ENCODE results near the gene SMC5. TPM values are rescaled to one million over a fixed set of nuclear protein-coding genes. Genes with fewer than 3 reads are reported as not detected.
A peak's percentile ranks its signal among the peaks of the same experiment; 100 is the strongest.

Gene SMC5
- 11.0 TPM for total RNA-seq
- long read RNA-seq, full-length matches to known transcripts, result 4 of 15 reads
- long read RNA-seq, partial matches to known transcripts, result 2 of 15 reads
- long read RNA-seq, other reads (novel, unspliced or antisense), result 9 of 15 reads

DNA sequence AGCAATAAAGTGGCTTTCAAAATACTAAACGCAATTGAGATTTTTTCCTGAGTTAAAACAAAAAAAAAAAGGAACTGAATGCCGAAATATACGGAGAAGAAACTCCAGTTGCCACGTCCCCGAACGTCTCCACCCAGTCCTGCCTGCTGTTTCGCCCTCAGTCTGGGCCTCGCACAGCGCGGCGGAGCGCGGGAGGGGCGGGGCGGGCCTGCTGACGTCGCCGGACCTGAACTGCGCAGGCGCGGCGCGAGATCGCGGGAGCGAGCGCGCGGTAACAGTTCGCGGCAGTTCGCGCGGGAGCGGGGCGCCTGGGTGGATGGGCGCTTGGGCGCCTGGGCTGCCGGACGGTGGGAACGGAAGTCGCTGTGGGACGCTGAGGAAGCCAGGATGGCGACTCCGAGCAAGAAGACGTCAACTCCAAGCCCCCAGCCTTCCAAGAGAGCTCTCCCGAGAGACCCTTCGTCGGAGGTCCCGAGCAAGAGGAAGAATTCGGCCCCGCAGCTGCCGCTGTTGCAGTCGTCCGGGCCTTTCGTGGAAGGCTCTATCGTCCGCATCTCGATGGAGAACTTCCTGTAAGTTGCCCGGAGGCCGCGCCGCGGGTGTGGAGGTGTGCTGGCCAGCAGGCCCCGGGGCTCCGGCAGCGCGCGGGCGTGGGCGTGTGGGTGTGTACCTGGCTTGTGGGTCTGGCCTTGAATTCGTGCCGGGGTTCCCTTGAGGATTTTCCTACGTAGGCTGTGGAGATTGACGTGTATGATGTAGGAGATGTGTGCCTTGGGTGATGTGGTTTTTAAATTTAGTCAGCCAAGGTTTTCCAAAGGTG is at the start of gene SMC5:
Gene SMC5 (plus strand): TSS at position 287 of the 820 bp plus-strand sequence. CDS start 101 bp downstream, at position 388.
- Histone ChIP-seq H3K36me3 (peaks cover 6% of the 10 kb centered on the region), H3K4me3 (peak within 1 kb of the TSS; percentile 84), H3K4me1 (peaks cover 67% of the 10 kb centered on the region), H3K27ac (replicated peaks) (peak within 1 kb of the TSS; percentile 95), H3K9me3 (replicated peaks) (no peaks in the 10 kb centered on the region), H3K27me3 (ENCODE audit: low read depth) (no peaks in the 10 kb centered on the region)
- peak; percentile 91 for DNase-seq
- TF ChIP-seq, protein P1, sequence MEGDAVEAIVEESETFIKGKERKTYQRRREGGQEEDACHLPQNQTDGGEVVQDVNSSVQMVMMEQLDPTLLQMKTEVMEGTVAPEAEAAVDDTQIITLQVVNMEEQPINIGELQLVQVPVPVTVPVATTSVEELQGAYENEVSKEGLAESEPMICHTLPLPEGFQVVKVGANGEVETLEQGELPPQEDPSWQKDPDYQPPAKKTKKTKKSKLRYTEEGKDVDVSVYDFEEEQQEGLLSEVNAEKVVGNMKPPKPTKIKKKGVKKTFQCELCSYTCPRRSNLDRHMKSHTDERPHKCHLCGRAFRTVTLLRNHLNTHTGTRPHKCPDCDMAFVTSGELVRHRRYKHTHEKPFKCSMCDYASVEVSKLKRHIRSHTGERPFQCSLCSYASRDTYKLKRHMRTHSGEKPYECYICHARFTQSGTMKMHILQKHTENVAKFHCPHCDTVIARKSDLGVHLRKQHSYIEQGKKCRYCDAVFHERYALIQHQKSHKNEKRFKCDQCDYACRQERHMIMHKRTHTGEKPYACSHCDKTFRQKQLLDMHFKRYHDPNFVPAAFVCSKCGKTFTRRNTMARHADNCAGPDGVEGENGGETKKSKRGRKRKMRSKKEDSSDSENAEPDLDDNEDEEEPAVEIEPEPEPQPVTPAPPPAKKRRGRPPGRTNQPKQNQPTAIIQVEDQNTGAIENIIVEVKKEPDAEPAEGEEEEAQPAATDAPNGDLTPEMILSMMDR (IDR thresholded peaks at IDR 0.05; ENCODE audit: borderline replicate concordance), result no peak
- intact Hi-C loops (cut with micrococcal nuclease), result no loop called here

- TF ChIP-seq, protein P1 (IDR thresholded peaks at IDR 0.05; ENCODE audit: borderline replicate concordance), result no peak
- no peak for DNase-seq
- intact Hi-C loops (cut with micrococcal nuclease), result no loop called here
- Histone ChIP-seq H3K9me3 (replicated peaks) (peaks cover 12% of the 10 kb centered on the region), H3K27ac (replicated peaks) (no peak overlapping the region), H3K36me3 (peaks cover 36% of the 10 kb centered on the region), H3K4me3 (no peak overlapping the region), H3K27me3 (ENCODE audit: low read depth) (no peaks in the 10 kb centered on the region), H3K4me1 (no peaks in the 10 kb centered on the region)
Measured at GRCh38 chr9:70217029-70217428, 41.7 kb upstream of the SMC5 start.

- TF ChIP-seq, protein P1 (IDR thresholded peaks at IDR 0.05; ENCODE audit: borderline replicate concordance), result no peak
- peaks cover 25% of the 10 kb centered on the region for H3K36me3 ChIP-seq
- no peaks in the 10 kb centered on the region for H3K4me1 ChIP-seq
- no peak overlapping the region for H3K4me3 ChIP-seq
- H3K27ac ChIP-seq (replicated peaks), result no peak overlapping the region
- H3K27me3 ChIP-seq (ENCODE audit: low read depth), result no peaks in the 10 kb centered on the region
- intact Hi-C loops (cut with micrococcal nuclease), result no loop called here
- DNase-seq, result no peak
- H3K9me3 ChIP-seq (replicated peaks), result no peaks in the 10 kb centered on the region
Measured at GRCh38 chr9:70218767-70219166, 40.0 kb upstream of the SMC5 start.

DNA sequence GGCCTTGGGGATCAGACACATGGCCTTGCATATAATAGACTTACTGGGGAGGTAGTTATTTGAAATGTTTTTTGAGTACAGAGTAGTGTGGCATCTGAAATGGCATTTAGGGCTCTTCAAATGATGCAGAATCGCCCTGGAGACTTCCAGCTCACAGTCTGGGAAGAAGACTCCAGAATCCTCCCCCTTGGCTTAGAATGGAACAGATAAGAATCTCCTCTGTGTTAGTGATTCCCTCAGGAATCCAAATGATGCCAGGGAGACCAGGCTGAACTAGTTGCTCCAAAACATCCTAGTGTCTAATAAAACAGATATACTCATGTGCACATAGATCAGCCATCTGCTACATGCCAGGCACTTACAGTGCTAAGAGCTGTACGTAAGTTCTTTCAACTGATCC is 38.6 kb upstream of the SMC5 start:
- TF ChIP-seq, protein P1 (IDR thresholded peaks at IDR 0.05; ENCODE audit: borderline replicate concordance), result no peak
- no peaks in the 10 kb centered on the region for H3K9me3 ChIP-seq (replicated peaks)
- no peaks in the 10 kb centered on the region for H3K27me3 ChIP-seq (ENCODE audit: low read depth)
- peaks cover 11% of the 10 kb centered on the region for H3K36me3 ChIP-seq
- no peak for DNase-seq
- H3K4me3 ChIP-seq, result no peak overlapping the region
- intact Hi-C loops (cut with micrococcal nuclease), result loop anchor here (10.0 kb wide), 1 partner anchor 105 kb away; no protein-coding TSS in a partner anchor
- no peaks in the 10 kb centered on the region for H3K4me1 ChIP-seq
- no peak overlapping the region for H3K27ac ChIP-seq (replicated peaks)

DNA sequence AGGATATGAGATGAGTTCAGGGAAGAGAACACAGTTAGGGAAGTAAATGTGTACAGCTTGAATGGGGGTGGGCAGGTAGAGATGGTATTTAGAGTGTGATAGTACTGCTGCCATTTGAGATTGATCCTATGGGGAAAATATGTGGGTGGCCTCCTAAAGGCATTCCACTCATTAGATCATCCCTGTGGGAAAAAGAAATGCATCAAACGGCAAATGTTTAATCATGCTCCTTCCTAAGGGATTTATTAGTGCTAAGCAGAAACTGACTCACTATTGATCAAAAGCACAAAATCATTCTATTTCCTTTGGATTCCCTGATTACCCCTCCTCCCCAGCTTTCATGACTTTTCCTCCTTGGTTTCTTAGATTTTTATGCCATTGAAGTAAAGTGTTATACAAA is 36.4 kb upstream of the SMC5 start:
- Histone ChIP-seq H3K4me1 (no peaks in the 10 kb centered on the region), H3K36me3 (peaks cover 14% of the 10 kb centered on the region), H3K4me3 (no peak overlapping the region), H3K9me3 (replicated peaks) (no peaks in the 10 kb centered on the region), H3K27ac (replicated peaks) (no peak overlapping the region), H3K27me3 (ENCODE audit: low read depth) (no peaks in the 10 kb centered on the region)
- no peak for DNase-seq
- TF ChIP-seq, protein P1 (IDR thresholded peaks at IDR 0.05; ENCODE audit: borderline replicate concordance), result no peak
- intact Hi-C loops (cut with micrococcal nuclease), result loop anchor here (10.0 kb wide), 1 partner anchor 108 kb away; no protein-coding TSS in a partner anchor

All from left ventricle myocardium inferior (tissue), 1 donor.